Measurements from ENCODE around the gene DYNC1H1. TPM values are rescaled to one million over a fixed set of nuclear protein-coding genes. Genes with fewer than 3 reads are reported as not detected.

The DYNC1H1 gene
- total RNA-seq, 1 donor from 2014 or later = 236 TPM

DNA sequence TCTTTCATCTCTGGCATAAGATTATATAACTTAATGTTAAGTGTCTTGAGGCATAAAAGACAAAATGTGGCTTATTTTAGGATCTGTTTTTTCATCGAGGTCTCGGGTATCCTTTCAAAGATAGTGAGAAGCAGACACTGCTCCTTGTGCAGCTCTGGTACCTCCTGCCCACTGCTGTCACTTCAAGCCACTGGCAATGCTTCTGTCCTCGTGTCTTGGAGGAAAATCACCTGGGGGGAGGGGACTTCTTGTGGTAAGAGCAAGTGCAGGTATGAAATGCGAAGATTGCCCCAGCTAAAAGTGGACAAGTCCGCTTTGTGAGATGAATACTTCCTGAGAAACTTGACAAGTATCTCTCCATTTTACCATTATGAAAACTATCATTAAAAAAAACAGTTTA, 37.8 kb upstream of the DYNC1H1 start:
- Mint-ChIP-seq H3K27ac (no peak overlapping the region), H3K9me3 (no peaks in the 10 kb centered on the region), H3K4me1 (no peaks in the 10 kb centered on the region), H3K4me3 (no peak overlapping the region), H3K27me3 (no peaks in the 10 kb centered on the region), H3K36me3 (ENCODE audit: low read depth) (peaks cover 36% of the 10 kb centered on the region)
- ATAC-seq (ENCODE audit: low read depth) (no peak), DNase-seq (no peak)
- TF ChIP-seq, protein P1, sequence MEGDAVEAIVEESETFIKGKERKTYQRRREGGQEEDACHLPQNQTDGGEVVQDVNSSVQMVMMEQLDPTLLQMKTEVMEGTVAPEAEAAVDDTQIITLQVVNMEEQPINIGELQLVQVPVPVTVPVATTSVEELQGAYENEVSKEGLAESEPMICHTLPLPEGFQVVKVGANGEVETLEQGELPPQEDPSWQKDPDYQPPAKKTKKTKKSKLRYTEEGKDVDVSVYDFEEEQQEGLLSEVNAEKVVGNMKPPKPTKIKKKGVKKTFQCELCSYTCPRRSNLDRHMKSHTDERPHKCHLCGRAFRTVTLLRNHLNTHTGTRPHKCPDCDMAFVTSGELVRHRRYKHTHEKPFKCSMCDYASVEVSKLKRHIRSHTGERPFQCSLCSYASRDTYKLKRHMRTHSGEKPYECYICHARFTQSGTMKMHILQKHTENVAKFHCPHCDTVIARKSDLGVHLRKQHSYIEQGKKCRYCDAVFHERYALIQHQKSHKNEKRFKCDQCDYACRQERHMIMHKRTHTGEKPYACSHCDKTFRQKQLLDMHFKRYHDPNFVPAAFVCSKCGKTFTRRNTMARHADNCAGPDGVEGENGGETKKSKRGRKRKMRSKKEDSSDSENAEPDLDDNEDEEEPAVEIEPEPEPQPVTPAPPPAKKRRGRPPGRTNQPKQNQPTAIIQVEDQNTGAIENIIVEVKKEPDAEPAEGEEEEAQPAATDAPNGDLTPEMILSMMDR (IDR thresholded peaks at IDR 0.05) = no peak
- CTCF ChIA-PET = no interaction called here
- intact Hi-C loops (cut with micrococcal nuclease) = no loop called here
- POLR2A ChIA-PET = no interaction called here

DNA sequence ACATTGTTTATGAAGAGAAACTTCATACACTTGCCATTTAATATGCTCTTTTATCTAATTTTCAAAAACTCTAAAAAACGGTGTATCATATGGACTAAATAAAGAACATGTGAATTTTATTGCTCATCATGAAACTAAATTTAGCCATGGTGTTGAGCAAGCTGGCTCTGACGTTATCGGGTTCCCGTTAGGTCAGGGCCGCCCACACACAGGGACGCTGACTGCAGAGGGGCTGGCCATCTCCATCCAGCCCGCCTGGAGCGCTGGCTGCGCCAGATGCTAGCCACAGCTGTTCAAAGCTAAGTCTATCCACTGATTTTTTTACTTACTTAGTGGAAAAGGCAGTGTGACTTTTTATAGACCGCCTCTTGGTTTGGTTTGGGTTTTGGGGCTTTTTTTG, 36.5 kb upstream of the DYNC1H1 start:
- ChIA-PET POLR2A (no interaction called here), CTCF (no interaction called here)
- Mint-ChIP-seq H3K36me3 (ENCODE audit: low read depth) (peaks cover 30% of the 10 kb centered on the region), H3K9me3 (no peaks in the 10 kb centered on the region), H3K27me3 (no peaks in the 10 kb centered on the region), H3K27ac (no peak overlapping the region), H3K4me3 (no peak overlapping the region), H3K4me1 (no peaks in the 10 kb centered on the region)
- DNase-seq (no peak), ATAC-seq (ENCODE audit: low read depth) (no peak)
- intact Hi-C loops (cut with micrococcal nuclease) = no loop called here
- TF ChIP-seq, protein P1 (IDR thresholded peaks at IDR 0.05) = no peak

DNA sequence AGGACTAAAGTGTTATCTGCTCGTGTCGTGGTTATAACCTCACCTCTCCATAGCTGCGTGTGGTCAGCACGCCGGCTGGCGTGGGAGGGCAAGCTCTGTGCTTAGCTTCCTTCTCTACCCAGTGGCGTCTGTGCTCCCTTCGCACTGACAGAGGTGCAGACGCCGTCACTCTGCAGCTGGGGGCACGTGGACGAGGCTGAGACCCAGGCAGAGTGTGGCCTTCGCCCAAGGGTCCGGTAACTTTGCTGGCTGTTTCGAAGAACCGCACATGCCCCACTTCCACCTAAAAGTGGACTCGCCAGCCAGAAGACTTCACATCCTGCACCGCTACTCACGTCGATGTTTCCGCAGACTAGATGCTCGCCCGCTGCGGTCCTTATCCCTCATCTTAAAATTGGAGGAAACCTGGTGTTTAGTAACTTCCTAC, 35.9 kb upstream of the DYNC1H1 start:
- ChIA-PET POLR2A (no interaction called here), CTCF (no interaction called here)
- Mint-ChIP-seq H3K36me3 (ENCODE audit: low read depth) (peaks cover 28% of the 10 kb centered on the region), H3K9me3 (no peaks in the 10 kb centered on the region), H3K27ac (no peak overlapping the region), H3K4me1 (no peaks in the 10 kb centered on the region), H3K27me3 (no peaks in the 10 kb centered on the region), H3K4me3 (no peak overlapping the region)
- no peak for ATAC-seq (ENCODE audit: low read depth)
- TF ChIP-seq, protein P1 (IDR thresholded peaks at IDR 0.05) = no peak
- intact Hi-C loops (cut with micrococcal nuclease) = no loop called here
- no peak for DNase-seq

DNA sequence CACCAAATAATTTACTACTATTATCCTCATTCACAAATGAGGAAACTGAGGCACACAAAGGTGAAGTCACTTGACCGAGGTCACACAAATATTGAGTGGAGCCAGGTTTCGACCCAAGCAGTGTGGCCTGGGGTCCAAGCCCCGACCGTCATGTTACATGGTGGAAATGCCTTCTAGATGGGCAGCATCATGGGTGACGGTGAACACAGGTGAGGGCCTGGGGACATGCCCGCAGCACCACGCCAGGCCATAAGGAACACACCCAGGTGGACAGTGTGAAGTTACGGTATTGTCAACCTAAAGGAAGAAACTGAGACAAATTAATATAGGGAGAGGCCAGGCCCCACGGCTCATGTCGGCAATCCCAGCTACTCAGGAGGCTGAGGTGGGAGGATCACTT, 35.3 kb upstream of the DYNC1H1 start:
- no peak overlapping the region for H3K27ac Mint-ChIP-seq
- no peaks in the 10 kb centered on the region for H3K4me1 Mint-ChIP-seq
- no peaks in the 10 kb centered on the region for H3K9me3 Mint-ChIP-seq
- peaks cover 28% of the 10 kb centered on the region for H3K36me3 Mint-ChIP-seq (ENCODE audit: low read depth)
- intact Hi-C loops (cut with micrococcal nuclease) = no loop called here
- ChIA-PET POLR2A (interaction anchor here (0.5 kb wide), 1 partner anchor 52 kb away, joined by 6 read pairs; no protein-coding TSS in a partner anchor), CTCF (no interaction called here)
- no peaks in the 10 kb centered on the region for H3K27me3 Mint-ChIP-seq
- ATAC-seq (ENCODE audit: low read depth) = no peak
- no peak for DNase-seq
- TF ChIP-seq, protein P1 (IDR thresholded peaks at IDR 0.05) = no peak
- H3K4me3 Mint-ChIP-seq = no peak overlapping the region

DNA sequence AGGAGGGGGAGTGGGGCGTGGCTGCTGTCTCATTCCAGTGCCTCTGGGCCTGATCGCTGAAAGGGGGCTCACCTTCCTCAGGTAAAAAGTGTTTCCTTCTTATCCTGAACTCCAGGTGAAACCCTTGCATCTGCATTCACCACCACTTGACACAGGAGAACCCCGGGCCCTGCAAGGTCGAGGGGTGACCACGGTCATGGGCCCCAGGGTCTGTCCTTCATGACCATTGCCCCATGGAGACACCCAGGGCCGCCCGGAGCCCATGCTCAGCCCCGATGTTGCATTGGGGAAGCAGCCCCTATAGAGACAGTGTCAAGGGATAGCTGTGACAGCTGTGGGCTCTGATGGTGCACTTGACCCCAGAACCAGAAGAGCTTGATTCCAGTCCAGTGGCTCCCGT, 34.4 kb upstream of the DYNC1H1 start:
- TF ChIP-seq, protein P1 (IDR thresholded peaks at IDR 0.05) = no peak
- CTCF ChIA-PET = no interaction called here
- Mint-ChIP-seq H3K4me1 (no peaks in the 10 kb centered on the region), H3K36me3 (ENCODE audit: low read depth) (peaks cover 24% of the 10 kb centered on the region), H3K27me3 (no peaks in the 10 kb centered on the region), H3K27ac (no peak overlapping the region), H3K4me3 (no peak overlapping the region), H3K9me3 (no peaks in the 10 kb centered on the region)
- ATAC-seq (ENCODE audit: low read depth) (no peak), DNase-seq (no peak)
- intact Hi-C loops (cut with micrococcal nuclease) = no loop called here
- POLR2A ChIA-PET = no interaction called here

Data from activated B cell treated with CpG ODN at 0.5 μM for 24 hours (primary cell).